GM12892 (cell line): ENCODE results near the gene AAK1.
"Not testable (repeated sequence)": the region's sequence is repeated elsewhere in the genome, so short reads cannot be mapped to it uniquely, and the experiment has no call there.

Source experiments
- POLR2A ChIP-seq: IDR thresholded peaks from 2 replicates; pipeline ENCODE4 v1.6.1; 2011; ENCODE audit warnings: low read depth, low read length, control low read depth
- POLR2AphosphoS5 ChIP-seq: IDR thresholded peaks from 2 replicates; pipeline ENCODE4 v1.6.1; 2011; ENCODE audit warnings: low read depth, low read length, control low read depth

DNA sequence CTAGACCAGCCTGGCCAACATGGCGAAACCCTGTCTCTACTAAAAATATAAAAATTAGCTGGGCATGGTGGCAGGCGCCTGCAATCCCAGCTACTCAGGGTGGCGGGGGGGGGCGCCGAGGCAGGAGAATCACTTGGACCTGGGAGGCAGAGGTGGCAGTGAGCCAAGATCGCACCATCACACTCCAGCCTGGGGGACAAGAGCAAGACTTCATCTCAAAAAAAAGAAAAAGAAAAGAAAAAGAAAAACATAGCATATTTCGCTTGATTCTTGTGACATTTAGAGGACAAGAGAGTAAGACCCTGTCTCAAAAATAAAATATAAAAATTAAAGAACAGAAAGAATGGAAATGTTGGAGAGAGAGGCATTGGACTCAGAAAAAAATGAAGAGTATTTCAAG lies 224.4 kb downstream of the AAK1 start:
- TF ChIP-seq POLR2AphosphoS5, POLR2A: not testable (repeated sequence)
